HepG2 (cell line): ENCODE measurements around the gene LRRC3. TPM values are rescaled to one million over a fixed set of nuclear protein-coding genes. Genes with fewer than 3 reads are reported as not detected.
A peak's percentile ranks its signal among the peaks of the same experiment; 100 is the strongest.

Experiments
- ARID2 ChIP-seq: sonication (generic); formaldehyde crosslinking; IDR thresholded peaks from 2 replicates; pipeline ENCODE4 v1.8.1; 2022; ENCODE audit warnings: mild to moderate bottlenecking, missing genetic modification reagents, borderline replicate concordance
- RARG ChIP-seq: sonication (generic); formaldehyde crosslinking; IDR thresholded peaks from 2 replicates; pipeline ENCODE4 v1.4.0; 2020; ENCODE audit warnings: low read depth, mild to moderate bottlenecking, missing genetic modification reagents
- ZNF329 ChIP-seq: sonication (generic); formaldehyde crosslinking; IDR thresholded peaks from 2 replicates; pipeline ENCODE4 v1.9.0; 2021; ENCODE audit warnings: low read depth, mild to moderate bottlenecking, missing genetic modification reagents
- ZNF343 ChIP-seq: sonication (generic); formaldehyde crosslinking; IDR thresholded peaks from 2 replicates; pipeline ENCODE4 v1.4.0; 2020; ENCODE audit warnings: mild to moderate bottlenecking, missing genetic modification reagents
- ZNF367 ChIP-seq: sonication (generic); formaldehyde crosslinking; IDR thresholded peaks from 2 replicates; pipeline ENCODE4 v1.4.0; 2020; ENCODE audit warnings: missing genetic modification reagents, borderline replicate concordance
- polyA plus RNA-seq, 8 experiments: library from polyadenylated mRNA; depleted of rRNA in 3 of 8; stranded (reverse) in 7 of 8; unstranded in 1 of 8; fragments of >200 nt; fragmentation: Illumina TruSeq in 4 of 8; extraction: Trizol in 4 of 8; gene quantifications; 2 replicates each; pipeline versions ENCODE4 v1.2.1 to v1.2.3, GENCODE V29; 2011 to 2016; ENCODE audit warnings: low read depth in 4 of 8, missing spikeins in 1 of 8, mixed read lengths in 1 of 8; ENCODE audit not compliant: insufficient read depth in 1 of 8
- total RNA-seq, 5 experiments: library from RNA; depleted of rRNA; stranded (reverse); fragments of >200 nt; fragmentation: Illumina TruSeq; extraction: Trizol; gene quantifications; 2 replicates each; pipeline ENCODE4 v1.2.3, GENCODE V29; 2016; ENCODE audit warnings: low read depth in 1 of 5
- TF ChIP-seq, protein P1 (sequence below): IDR thresholded peaks from 2 replicates; pipeline ENCODE4 v1.6.1; 2016; ENCODE audit warnings: control low read depth
- TF ChIP-seq, protein P2 (sequence below): sonication (generic); formaldehyde crosslinking; IDR thresholded peaks from 2 replicates; pipeline ENCODE4 v1.8.0; 2022; ENCODE audit warnings: mild to moderate bottlenecking, missing genetic modification reagents, borderline replicate concordance
- TF ChIP-seq, protein P3 (sequence below): sonication (generic); formaldehyde crosslinking; IDR thresholded peaks from 2 replicates; pipeline ENCODE4 v1.4.0; 2020; ENCODE audit warnings: missing genetic modification reagents
- TF ChIP-seq, protein P4 (sequence below): sonication (generic); formaldehyde crosslinking; conservative IDR thresholded peaks from 2 replicates; pipeline ENCODE4 v1.8.1; 2023; ENCODE audit warnings: missing genetic modification reagents
- TF ChIP-seq, protein P5 (sequence below): sonication (generic); formaldehyde crosslinking; IDR thresholded peaks from 2 replicates; pipeline ENCODE4 v1.5.0; 2020; ENCODE audit warnings: mild to moderate bottlenecking, missing genetic modification reagents
- TF ChIP-seq, protein P6 (sequence below): sonication (generic); formaldehyde crosslinking; IDR thresholded peaks from 2 replicates; pipeline ENCODE4 v1.8.1; 2022; ENCODE audit warnings: mild to moderate bottlenecking, missing genetic modification reagents

Gene LRRC3
- total and polyA plus RNA-seq, 2 of the 13 experiments (the other 11 are each of a cell fraction or from before 2014, with no cell fraction given) = 4.8 to 16.5 TPM

DNA sequence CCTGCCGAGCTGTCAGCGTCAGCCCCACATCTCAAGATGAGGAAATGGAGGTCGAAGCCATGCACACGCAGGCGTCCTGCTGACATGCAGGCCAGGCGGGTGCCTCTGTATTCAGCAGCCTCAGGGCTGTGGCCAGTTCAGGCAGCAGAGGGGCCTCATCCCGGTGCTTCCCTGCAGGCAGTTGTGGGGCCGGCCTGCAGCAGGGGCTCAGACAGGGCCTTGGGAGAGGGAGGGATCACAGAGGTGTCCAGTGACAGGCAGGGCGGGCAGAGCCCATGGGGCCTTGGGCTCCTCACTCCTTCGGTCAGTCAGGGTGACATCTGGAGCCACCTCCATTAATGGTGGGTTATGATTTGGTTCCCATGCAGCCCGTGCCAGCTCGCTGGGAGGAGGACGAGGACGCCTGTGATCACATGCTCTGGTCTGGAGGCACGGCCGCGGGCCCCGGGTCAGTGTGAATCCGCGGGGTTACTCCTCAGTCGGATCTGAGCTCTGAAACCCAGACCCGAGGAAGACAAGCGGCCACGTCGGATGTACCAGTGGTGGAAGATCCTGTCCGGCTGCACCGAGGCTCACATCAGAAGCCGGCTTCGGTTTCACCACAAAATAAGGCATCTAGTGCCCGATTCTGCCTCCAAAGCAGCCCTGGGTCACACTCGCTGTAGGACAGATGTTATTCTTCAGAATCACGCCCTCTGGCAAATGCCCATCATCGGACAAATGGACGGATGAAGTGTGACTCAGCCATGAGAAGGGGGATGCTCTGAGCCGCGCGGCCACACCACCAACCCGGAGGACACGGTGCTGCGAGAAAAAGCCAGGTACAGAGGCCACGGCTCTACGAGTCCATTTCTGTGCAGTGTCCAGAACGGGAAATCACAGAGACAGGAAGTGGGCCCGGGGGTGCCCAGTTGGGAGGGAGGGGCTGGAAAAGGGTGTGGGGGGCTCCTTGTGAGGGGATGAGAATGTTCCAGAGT, 51.3 kb downstream of the LRRC3 start (continued):
- TF ChIP-seq, protein P1, sequence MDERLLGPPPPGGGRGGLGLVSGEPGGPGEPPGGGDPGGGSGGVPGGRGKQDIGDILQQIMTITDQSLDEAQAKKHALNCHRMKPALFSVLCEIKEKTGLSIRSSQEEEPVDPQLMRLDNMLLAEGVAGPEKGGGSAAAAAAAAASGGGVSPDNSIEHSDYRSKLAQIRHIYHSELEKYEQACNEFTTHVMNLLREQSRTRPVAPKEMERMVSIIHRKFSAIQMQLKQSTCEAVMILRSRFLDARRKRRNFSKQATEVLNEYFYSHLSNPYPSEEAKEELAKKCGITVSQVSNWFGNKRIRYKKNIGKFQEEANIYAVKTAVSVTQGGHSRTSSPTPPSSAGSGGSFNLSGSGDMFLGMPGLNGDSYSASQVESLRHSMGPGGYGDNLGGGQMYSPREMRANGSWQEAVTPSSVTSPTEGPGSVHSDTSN (CRISPR knock-in tag) = no peak
- TF ChIP-seq ZNF367 (CRISPR knock-in tag) (peak; percentile 32; the same call in 1 of the 2 replicates), ARID2 (CRISPR knock-in tag) (no peak), ZNF329 (CRISPR knock-in tag) (no peak), ZNF343 (no peak), RARG (CRISPR knock-in tag) (no peak)
- TF ChIP-seq, protein P2, sequence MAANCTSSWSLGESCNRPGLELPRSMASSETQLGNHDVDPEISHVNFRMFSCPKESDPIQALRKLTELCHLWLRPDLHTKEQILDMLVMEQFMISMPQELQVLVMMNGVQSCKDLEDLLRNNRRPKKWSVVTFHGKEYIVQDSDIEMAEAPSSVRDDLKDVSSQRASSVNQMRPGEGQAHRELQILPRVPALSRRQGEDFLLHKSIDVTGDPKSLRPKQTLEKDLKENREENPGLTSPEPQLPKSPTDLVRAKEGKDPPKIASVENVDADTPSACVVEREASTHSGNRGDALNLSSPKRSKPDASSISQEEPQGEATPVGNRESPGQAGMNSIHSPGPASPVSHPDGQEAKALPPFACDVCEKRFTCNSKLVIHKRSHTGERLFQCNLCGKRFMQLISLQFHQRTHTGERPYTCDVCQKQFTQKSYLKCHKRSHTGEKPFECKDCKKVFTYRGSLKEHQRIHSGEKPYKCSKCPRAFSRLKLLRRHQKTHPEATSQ (CRISPR knock-in tag) = no peak
- TF ChIP-seq, protein P3, sequence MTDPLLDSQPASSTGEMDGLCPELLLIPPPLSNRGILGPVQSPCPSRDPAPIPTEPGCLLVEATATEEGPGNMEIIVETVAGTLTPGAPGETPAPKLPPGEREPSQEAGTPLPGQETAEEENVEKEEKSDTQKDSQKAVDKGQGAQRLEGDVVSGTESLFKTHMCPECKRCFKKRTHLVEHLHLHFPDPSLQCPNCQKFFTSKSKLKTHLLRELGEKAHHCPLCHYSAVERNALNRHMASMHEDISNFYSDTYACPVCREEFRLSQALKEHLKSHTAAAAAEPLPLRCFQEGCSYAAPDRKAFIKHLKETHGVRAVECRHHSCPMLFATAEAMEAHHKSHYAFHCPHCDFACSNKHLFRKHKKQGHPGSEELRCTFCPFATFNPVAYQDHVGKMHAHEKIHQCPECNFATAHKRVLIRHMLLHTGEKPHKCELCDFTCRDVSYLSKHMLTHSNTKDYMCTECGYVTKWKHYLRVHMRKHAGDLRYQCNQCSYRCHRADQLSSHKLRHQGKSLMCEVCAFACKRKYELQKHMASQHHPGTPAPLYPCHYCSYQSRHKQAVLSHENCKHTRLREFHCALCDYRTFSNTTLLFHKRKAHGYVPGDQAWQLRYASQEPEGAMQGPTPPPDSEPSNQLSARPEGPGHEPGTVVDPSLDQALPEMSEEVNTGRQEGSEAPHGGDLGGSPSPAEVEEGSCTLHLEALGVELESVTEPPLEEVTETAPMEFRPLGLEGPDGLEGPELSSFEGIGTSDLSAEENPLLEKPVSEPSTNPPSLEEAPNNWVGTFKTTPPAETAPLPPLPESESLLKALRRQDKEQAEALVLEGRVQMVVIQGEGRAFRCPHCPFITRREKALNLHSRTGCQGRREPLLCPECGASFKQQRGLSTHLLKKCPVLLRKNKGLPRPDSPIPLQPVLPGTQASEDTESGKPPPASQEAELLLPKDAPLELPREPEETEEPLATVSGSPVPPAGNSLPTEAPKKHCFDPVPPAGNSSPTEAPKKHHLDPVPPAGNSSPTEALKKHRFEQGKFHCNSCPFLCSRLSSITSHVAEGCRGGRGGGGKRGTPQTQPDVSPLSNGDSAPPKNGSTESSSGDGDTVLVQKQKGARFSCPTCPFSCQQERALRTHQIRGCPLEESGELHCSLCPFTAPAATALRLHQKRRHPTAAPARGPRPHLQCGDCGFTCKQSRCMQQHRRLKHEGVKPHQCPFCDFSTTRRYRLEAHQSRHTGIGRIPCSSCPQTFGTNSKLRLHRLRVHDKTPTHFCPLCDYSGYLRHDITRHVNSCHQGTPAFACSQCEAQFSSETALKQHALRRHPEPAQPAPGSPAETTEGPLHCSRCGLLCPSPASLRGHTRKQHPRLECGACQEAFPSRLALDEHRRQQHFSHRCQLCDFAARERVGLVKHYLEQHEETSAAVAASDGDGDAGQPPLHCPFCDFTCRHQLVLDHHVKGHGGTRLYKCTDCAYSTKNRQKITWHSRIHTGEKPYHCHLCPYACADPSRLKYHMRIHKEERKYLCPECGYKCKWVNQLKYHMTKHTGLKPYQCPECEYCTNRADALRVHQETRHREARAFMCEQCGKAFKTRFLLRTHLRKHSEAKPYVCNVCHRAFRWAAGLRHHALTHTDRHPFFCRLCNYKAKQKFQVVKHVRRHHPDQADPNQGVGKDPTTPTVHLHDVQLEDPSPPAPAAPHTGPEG (CRISPR knock-in tag) = no peak
- TF ChIP-seq, protein P4, sequence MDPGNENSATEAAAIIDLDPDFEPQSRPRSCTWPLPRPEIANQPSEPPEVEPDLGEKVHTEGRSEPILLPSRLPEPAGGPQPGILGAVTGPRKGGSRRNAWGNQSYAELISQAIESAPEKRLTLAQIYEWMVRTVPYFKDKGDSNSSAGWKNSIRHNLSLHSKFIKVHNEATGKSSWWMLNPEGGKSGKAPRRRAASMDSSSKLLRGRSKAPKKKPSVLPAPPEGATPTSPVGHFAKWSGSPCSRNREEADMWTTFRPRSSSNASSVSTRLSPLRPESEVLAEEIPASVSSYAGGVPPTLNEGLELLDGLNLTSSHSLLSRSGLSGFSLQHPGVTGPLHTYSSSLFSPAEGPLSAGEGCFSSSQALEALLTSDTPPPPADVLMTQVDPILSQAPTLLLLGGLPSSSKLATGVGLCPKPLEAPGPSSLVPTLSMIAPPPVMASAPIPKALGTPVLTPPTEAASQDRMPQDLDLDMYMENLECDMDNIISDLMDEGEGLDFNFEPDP (CRISPR knock-in tag) = 0 out of 2 replicates have a peak, but pooled peaks have one; percentile 90
- TF ChIP-seq, protein P5, sequence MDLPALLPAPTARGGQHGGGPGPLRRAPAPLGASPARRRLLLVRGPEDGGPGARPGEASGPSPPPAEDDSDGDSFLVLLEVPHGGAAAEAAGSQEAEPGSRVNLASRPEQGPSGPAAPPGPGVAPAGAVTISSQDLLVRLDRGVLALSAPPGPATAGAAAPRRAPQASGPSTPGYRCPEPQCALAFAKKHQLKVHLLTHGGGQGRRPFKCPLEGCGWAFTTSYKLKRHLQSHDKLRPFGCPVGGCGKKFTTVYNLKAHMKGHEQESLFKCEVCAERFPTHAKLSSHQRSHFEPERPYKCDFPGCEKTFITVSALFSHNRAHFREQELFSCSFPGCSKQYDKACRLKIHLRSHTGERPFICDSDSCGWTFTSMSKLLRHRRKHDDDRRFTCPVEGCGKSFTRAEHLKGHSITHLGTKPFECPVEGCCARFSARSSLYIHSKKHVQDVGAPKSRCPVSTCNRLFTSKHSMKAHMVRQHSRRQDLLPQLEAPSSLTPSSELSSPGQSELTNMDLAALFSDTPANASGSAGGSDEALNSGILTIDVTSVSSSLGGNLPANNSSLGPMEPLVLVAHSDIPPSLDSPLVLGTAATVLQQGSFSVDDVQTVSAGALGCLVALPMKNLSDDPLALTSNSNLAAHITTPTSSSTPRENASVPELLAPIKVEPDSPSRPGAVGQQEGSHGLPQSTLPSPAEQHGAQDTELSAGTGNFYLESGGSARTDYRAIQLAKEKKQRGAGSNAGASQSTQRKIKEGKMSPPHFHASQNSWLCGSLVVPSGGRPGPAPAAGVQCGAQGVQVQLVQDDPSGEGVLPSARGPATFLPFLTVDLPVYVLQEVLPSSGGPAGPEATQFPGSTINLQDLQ = no peak
- TF ChIP-seq, protein P6, sequence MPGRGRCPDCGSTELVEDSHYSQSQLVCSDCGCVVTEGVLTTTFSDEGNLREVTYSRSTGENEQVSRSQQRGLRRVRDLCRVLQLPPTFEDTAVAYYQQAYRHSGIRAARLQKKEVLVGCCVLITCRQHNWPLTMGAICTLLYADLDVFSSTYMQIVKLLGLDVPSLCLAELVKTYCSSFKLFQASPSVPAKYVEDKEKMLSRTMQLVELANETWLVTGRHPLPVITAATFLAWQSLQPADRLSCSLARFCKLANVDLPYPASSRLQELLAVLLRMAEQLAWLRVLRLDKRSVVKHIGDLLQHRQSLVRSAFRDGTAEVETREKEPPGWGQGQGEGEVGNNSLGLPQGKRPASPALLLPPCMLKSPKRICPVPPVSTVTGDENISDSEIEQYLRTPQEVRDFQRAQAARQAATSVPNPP = no peak
